ENCODE results near the gene UACA.
"Not testable (repeated sequence)": the region's sequence is repeated elsewhere in the genome, so short reads cannot be mapped to it uniquely, and the experiment has no call there.

The UACA gene

DNA sequence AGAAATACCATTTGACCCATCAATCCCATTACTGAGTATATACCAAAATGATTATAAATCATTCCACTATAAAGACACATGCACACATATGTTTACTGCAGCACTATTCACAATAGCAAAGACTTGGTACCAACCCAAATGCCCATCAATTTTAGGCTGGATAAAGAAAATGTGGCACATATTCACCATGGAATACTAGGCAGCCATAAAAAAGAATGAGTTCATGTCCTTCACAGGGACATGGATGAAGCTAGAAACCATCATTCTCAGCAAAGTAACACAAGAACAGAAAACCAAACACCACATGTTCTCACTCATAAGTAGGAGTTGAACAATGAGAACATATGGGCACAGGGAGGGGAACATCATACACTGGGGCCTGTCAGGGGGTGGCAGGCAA, 16.8 kb downstream of the UACA start:
- not testable (repeated sequence) for H3K4me1 Mint-ChIP-seq, H3K27me3 Mint-ChIP-seq, H3K9me3 Mint-ChIP-seq, ATAC-seq, H3K27ac Mint-ChIP-seq, H3K36me3 Mint-ChIP-seq, H3K4me3 Mint-ChIP-seq

DNA sequence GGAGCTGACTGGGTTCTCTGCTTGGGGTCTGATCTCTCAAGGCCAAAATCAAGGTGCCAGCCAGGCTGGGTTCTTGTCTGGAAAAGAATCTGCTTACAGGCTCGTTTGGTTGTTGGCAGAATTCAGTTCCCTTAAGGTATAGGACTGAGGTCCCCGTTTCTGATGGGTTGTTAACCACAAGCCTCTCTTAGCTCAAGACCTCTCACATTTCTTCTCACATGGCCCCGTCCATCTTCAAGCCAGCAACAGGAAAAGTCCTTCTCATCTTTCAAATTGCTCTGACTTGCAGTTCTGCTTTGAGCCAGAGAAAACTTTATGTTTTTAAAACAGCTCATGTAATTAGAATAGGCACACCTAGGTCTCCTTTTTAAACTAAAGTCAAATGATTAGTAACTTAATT, 20.4 kb downstream of the UACA start:
- peaks cover 5% of the 10 kb centered on the region for H3K4me1 Mint-ChIP-seq
- no peak for ATAC-seq
- no peaks in the 10 kb centered on the region for H3K27me3 Mint-ChIP-seq
- no peaks in the 10 kb centered on the region for H3K36me3 Mint-ChIP-seq
- no peaks in the 10 kb centered on the region for H3K9me3 Mint-ChIP-seq
- H3K4me3 Mint-ChIP-seq, result no peak overlapping the region
- H3K27ac Mint-ChIP-seq, result no peak overlapping the region

DNA sequence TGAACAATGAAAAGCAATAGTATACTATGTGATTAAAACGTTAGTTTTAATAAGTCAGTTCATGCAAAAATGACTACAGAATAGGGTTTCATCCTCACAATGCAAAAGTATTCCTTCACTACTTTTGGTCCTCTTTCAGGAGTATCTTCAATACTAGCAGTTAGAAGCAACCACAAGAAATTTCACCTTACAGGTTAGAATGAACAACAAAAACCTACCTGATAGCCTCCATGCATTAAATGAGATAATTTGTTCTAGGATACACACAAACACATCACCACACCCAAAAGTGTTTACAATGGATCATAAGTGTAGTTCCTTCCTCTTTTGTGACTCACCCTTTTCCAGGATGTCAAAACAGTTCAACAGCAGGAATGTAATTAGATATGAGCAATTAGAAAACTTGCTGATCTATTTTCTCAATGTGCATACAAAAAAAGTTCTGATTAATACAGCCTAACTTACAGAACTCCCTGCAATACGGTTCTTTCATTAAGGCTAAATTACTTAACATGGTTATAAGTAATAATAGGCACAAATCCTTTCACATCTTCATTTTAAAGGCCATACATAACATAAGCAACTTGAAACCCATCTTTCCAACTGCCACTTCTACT, 21.6 kb downstream of the UACA start:
- H3K36me3 Mint-ChIP-seq, result no peaks in the 10 kb centered on the region
- H3K4me1 Mint-ChIP-seq, result peaks cover 5% of the 10 kb centered on the region
- no peaks in the 10 kb centered on the region for H3K9me3 Mint-ChIP-seq
- ATAC-seq, result no peak
- no peak overlapping the region for H3K27ac Mint-ChIP-seq
- H3K4me3 Mint-ChIP-seq, result no peak overlapping the region
- H3K27me3 Mint-ChIP-seq, result no peaks in the 10 kb centered on the region

DNA sequence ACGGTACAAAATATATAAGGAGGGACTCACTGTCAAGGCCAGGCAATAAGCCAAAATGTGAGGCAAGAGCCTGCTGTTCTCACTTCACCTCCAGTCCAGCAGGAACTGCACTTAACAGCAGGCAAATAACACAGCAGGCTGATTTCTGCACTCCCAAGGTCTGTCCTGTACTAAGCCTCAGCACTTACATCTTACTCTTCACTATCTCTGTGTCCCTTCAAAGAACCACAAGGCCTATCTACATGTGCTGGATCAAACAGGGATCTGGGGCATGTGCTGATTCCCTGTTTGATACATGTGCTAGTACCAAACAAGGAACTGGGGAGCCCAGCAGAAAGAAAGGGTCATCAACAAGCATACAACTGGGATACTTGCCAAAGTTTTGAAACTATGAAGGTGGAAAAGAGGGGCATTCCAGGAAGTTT, 22.2 kb downstream of the UACA start:
- no peaks in the 10 kb centered on the region for H3K36me3 Mint-ChIP-seq
- peaks cover 5% of the 10 kb centered on the region for H3K4me1 Mint-ChIP-seq
- no peak overlapping the region for H3K27ac Mint-ChIP-seq
- no peak for ATAC-seq
- no peaks in the 10 kb centered on the region for H3K27me3 Mint-ChIP-seq
- H3K4me3 Mint-ChIP-seq, result no peak overlapping the region
- no peaks in the 10 kb centered on the region for H3K9me3 Mint-ChIP-seq

DNA sequence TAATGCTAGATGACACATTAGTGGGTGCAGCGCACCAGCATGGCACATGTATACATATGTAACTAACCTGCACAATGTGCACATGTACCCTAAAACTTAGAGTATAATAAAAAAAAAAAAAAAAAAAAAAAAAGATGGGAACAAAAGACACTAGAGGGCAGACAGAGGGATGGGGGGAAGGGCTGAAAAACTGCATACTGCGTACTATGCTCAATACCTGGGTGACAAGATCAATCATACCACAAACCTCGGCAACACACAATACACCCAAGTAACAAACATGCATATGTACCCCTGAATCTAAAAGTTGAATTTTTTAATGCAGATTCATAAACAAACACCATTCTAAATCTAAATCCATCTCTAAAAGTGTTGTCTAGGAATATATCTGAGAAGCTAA, 28.3 kb downstream of the UACA start:
- H3K4me1 Mint-ChIP-seq, H3K4me3 Mint-ChIP-seq, H3K27ac Mint-ChIP-seq, H3K36me3 Mint-ChIP-seq, H3K27me3 Mint-ChIP-seq, ATAC-seq, H3K9me3 Mint-ChIP-seq: not testable (repeated sequence)

DNA sequence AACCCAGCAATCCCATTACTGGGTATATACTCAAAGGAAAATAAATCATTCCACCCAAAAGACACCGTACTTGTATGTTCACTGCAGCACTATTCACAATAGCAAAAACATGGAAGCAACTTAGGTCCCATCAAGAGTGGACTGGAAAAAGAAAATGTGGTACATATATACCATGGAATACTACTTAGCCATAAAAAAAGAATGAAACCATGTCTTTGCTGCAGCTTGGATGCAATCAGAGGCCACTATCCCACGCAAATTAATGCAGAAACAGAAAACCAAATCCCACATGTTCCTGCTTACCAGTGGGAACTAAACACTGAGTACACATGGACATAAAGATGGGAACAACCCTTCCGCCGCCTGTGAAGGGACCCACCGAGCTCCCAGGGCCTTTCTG, 34.2 kb downstream of the UACA start:
- Mint-ChIP-seq H3K36me3 (no peaks in the 10 kb centered on the region), H3K4me1 (no peaks in the 10 kb centered on the region), H3K4me3 (no peak overlapping the region), H3K27ac (no peak overlapping the region), H3K9me3 (no peaks in the 10 kb centered on the region), H3K27me3 (peaks cover 10% of the 10 kb centered on the region)
- no peak for ATAC-seq

DNA sequence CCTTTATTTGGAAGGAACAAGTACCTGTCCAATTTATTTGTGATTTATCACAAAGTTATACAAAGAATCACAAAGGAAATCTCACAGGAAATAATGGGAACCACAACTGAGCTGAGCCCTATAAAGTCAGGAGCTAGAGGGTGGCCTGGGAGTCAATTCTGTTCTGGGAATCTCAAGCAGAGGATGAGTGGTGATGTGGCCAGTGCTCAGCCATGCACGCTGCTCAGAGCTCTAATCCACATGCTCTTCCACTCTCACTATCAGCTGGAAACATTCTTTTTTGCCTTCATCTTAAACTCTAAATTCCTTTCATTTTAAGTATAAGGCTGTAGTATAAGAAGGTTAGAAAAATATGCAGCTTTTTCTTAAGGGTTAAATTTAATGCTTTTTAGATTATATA, 36.6 kb downstream of the UACA start:
- ATAC-seq, result no peak
- no peak overlapping the region for H3K27ac Mint-ChIP-seq
- no peaks in the 10 kb centered on the region for H3K4me1 Mint-ChIP-seq
- peaks cover 19% of the 10 kb centered on the region for H3K27me3 Mint-ChIP-seq
- no peaks in the 10 kb centered on the region for H3K9me3 Mint-ChIP-seq
- no peak overlapping the region for H3K4me3 Mint-ChIP-seq
- no peaks in the 10 kb centered on the region for H3K36me3 Mint-ChIP-seq

DNA sequence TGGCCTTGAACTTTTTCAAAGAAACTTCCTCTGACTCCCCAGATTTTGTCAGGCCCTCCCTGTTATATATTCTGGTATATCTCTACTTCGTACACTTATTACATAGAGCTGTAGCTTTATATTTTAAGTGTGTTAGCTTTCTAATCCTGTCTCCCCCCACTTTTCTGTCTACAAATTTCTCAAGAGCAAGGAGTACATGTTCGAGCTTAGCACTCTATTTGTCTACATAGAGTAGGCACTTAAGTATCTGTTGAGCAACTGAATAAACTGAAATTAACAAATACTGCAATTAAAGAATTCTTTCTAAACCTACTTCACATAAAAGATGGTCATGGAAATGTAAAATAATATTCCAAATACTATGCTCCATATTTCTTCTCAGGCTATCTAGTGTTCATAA, 39.4 kb downstream of the UACA start:
- Mint-ChIP-seq H3K4me1 (no peaks in the 10 kb centered on the region), H3K27me3 (peaks cover 19% of the 10 kb centered on the region), H3K27ac (no peak overlapping the region), H3K36me3 (no peaks in the 10 kb centered on the region), H3K4me3 (no peak overlapping the region), H3K9me3 (no peaks in the 10 kb centered on the region)
- ATAC-seq, result no peak

DNA sequence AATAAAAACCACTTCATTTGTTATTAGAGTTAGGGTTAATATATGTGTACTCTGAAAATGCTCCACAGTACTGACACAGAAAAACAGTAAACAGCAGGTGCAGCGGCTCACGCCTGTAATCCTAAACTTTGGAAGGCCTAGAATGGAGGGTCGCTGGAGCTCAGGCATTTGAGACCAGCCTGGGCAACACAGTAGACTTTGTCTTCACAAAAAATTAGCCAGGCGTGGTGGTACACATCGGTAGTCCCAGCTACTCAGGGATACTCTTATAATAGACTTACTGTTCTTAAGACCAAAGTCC, 40.3 kb downstream of the UACA start:
- no peak for ATAC-seq
- Mint-ChIP-seq H3K27ac (no peak overlapping the region), H3K27me3 (peaks cover 19% of the 10 kb centered on the region), H3K9me3 (no peaks in the 10 kb centered on the region), H3K4me3 (no peak overlapping the region), H3K4me1 (no peaks in the 10 kb centered on the region), H3K36me3 (no peaks in the 10 kb centered on the region)

DNA sequence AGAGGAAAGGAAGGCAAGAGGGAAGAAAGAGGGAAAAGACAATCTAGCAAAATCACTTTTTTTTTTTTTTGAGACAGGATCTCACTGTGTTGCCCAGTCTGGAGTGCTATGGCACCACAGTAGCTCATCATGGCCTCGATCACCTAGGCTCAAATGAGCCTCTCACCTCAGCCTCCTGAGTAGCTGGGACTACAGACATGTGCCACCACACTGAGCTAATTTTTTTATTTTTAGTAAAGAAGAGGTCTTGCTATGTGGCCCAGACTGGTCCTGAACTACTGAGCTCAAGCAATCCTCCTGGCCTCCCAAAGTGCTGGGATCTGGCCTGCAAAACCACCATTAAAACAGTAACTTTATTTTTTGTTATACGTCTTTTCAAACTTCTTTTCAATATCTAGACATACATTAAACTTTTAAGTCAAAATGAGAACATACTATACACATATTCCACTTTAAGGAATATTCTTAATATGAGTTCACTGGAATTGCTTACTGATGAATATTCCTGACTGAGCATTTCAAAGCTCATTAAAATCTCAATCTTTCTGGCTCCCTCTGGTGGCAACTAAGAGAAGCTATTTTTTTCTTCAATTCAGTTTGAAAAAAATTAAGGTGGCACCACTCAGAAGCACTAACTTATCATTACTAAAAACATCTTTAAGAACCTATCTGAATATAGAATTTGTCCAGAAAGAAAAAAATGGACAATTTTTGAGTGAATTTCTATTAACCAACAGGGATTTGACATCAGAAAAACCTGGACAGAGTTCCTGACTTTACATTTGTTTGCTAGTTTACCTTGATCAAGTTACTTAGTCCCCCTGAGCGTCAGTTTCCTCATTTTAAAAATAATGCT, 40.9 kb downstream of the UACA start:
- Mint-ChIP-seq H3K27me3 (peaks cover 19% of the 10 kb centered on the region), H3K4me1 (no peaks in the 10 kb centered on the region), H3K9me3 (no peaks in the 10 kb centered on the region), H3K27ac (no peak overlapping the region), H3K4me3 (no peak overlapping the region), H3K36me3 (no peaks in the 10 kb centered on the region)
- ATAC-seq, result no peak

DNA sequence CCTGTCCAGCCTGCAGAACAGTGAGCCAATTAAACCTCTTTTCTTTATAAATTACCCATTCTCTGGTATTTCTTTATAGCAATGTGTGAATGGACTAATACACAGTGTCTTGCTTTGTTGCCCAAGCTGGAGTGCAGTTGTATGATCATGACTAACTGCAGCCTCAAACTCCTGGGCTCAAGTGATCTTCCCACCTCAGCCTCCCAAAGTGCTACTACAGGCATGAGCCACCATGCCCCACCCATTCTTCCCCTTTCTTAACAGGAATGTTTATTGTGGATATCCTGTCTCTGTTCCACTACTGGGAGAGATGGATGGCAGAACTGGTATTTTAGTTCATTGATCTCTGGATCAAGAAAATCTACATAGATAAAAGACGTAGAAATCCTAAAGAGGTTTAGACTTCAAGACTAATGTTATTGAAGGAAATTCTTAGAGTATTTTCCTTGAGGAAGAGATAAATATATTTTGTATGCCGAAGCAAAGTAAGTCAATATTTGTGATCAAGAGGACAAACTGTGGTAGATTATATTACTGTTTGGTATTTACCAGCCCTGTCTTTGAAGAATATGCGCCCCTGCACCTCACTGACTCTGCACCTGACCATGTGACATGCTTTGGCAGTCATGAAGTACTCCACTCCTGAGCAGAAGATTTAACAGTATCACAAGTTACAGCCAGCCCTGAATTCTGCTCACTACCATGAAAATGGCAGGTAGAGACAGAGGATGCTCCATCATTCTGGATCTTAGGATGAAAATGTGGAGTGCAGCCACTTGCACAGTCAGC, 42.9 kb downstream of the UACA start:
- Mint-ChIP-seq H3K27ac (no peak overlapping the region), H3K4me3 (no peak overlapping the region), H3K9me3 (no peaks in the 10 kb centered on the region), H3K36me3 (no peaks in the 10 kb centered on the region), H3K27me3 (peaks cover 14% of the 10 kb centered on the region), H3K4me1 (no peaks in the 10 kb centered on the region)
- no peak for ATAC-seq

DNA sequence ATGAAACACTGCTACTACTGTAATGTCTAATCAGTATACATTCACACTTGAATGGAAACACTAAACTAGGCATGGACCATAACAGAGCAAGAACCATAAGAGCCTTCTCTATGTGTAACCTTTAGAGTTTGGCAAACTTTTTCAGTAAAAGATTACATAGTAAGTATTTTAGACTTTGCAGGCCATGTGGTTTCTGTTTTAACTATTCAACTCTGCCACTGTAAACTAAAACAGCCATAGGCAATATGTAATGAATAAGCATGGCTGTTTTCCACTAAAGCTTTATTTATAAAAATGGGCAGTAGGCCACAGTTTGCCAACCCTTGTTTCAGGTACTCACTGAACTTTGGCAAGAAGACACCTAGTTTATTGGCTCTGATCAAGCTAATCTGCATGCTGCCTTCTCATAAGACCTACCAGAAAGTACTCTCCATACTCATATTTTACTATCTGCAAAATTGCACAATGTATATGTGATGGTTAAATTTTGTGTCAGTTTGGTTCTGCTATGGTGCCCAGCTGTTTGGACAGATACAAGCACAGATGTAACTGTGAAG, 46.0 kb downstream of the UACA start:
- no peaks in the 10 kb centered on the region for H3K9me3 Mint-ChIP-seq
- ATAC-seq, result no peak
- H3K4me3 Mint-ChIP-seq, result no peak overlapping the region
- H3K36me3 Mint-ChIP-seq, result no peaks in the 10 kb centered on the region
- H3K4me1 Mint-ChIP-seq, result no peaks in the 10 kb centered on the region
- H3K27me3 Mint-ChIP-seq, result peaks cover 17% of the 10 kb centered on the region
- no peak overlapping the region for H3K27ac Mint-ChIP-seq

DNA sequence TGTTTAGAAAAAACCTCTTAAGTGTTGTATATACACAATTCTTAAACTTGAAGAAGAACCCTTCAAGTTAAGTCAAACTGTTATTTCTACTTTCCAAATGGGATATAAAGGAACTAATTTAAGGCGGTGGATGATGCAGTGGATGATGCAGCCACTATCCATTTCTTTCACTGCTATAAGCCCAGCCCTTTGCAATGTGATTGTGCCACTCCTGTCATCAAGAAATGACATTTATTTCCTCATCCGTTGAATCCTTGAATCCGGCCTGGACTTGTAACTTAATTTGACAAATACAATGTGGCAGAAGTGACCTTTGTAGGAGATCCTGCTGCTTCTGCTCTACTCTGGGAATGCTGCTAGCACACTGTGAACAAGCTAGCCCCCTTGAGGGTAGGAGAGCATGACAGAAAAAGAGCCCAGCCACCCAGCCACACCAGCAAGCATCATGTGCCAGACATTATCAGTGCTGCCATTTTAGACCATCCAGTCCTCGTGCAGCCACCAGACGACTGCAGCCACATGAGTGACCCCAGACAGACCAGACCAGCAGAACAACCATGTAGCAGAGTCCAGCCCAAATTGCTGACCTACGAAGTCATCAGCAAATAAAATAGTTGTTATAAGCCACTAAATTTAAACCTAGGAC, 47.4 kb downstream of the UACA start:
- Mint-ChIP-seq H3K27me3 (peaks cover 25% of the 10 kb centered on the region), H3K36me3 (no peaks in the 10 kb centered on the region), H3K4me1 (no peaks in the 10 kb centered on the region), H3K4me3 (no peak overlapping the region), H3K27ac (no peak overlapping the region), H3K9me3 (no peaks in the 10 kb centered on the region)
- ATAC-seq, result no peak

DNA sequence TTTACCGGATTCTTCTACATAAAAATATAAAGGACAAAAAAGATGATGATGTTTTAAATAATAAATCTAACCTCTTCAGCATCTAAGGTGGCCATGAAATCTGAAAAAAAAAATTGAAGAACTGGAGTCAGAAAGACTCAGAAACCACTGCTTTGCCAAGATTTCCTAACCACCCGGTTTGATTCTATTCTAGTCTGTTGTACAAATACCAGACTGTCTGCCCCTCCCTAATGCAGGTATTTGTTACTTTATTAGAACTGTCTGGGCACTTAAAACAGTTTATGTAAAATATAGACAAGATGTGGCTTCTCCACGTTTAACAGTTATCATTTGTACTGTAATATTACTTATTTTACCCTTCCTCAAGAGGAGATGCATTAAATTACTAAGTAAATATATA, 48.8 kb downstream of the UACA start:
- Mint-ChIP-seq H3K4me1 (no peaks in the 10 kb centered on the region), H3K27ac (no peak overlapping the region), H3K27me3 (peaks cover 25% of the 10 kb centered on the region), H3K36me3 (no peaks in the 10 kb centered on the region), H3K4me3 (no peak overlapping the region), H3K9me3 (no peaks in the 10 kb centered on the region)
- ATAC-seq, result no peak

DNA sequence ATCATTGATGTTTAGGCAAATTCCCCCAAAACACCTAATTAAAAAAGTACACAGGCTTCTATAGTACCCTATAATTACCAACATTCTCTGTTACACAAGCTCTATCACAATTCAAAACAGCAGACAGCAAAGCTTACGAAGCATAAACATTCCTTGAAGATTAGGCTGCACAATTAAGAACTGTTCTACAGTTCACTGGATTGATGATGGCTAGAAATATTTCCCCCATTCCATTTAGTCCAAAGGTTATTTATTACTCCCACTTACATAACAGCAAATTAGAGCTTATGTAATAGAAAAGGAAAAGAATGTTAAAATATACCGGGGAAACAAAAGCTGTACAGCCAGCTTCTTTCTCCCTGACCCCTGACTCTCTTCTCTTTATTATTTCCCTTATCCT, 49.3 kb downstream of the UACA start:
- Mint-ChIP-seq H3K36me3 (no peaks in the 10 kb centered on the region), H3K9me3 (no peaks in the 10 kb centered on the region), H3K27me3 (peaks cover 25% of the 10 kb centered on the region), H3K27ac (no peak overlapping the region), H3K4me1 (no peaks in the 10 kb centered on the region), H3K4me3 (no peak overlapping the region)
- ATAC-seq, result no peak

Data from stimulated activated memory B cell treated with anti-CD40 and anti-IgM and Interleukin-4, amounts not matched to agents 10 μg/mL and 1 μg/mL and 100 μg/mL, for 72 hours (primary cell).